ENCODE results near the gene AIDA.
"Not testable (repeated sequence)": the region's sequence is repeated elsewhere in the genome, so short reads cannot be mapped to it uniquely, and the experiment has no call there.

The AIDA gene

GRCh38 chr1:222712253-222713090 is at the start of gene AIDA, which contains the start of gene BROX:
Gene AIDA (minus strand): TSS chr1:222712491. CDS start chr1:222712317, 174 bp downstream.
Gene BROX (plus strand): TSS chr1:222712564. CDS start chr1:222715700, 3,136 bp downstream.
- peak; percentile 97 for DNase-seq

DNA sequence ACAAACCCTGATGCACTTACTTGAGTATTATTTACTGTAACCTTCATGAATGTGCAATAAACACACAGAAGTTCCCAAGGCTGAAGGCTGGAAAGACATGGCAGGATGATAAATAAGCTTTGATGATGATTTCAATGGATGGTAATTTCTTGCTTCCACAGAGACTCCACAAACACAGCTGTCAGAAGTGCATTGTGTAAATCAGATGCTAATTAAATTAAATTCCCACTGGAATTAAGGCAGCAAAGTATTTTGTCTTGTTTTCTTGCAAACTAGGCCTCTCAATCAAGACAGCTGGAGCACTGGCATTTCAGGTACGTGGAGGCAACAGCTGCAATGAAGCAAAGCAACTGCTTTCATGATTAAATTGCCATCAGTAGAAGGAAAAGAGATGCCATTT is 48.8 kb upstream of the AIDA start:
- DNase-seq: no peak

- DNase-seq: no peak
Measured at GRCh38 chr1:222759451-222760035, 47.3 kb upstream of the AIDA start.

DNA sequence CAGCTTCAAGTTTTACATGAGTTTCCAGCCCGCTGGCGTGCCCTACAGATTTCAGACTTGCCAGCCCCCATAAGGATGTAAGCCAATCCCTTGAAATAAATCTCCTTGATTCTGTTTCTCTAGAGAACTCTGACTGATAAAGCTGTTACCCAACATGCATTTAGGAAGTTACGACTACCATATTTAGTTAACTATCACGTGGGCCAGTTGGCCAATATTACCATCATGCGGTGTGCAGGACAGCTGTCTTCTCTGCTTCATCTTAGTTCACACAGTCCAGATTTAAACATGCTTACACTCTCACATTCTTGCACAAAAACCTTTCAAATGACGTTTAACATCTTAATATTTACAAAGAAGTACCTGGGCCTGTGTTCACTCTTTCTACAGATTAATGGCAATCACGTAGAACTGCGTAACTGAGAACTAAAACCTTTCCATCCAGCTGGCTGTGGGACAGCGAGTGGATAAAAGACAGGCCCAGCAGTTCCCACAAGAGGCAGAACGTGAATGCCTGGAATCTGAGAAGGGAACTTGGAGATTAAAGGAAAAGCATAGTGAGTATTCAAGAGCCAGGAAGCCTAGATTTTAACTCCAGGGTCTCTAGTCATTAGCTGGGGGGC is 45.5 kb upstream of the AIDA start:
- DNase-seq: no peak

DNA sequence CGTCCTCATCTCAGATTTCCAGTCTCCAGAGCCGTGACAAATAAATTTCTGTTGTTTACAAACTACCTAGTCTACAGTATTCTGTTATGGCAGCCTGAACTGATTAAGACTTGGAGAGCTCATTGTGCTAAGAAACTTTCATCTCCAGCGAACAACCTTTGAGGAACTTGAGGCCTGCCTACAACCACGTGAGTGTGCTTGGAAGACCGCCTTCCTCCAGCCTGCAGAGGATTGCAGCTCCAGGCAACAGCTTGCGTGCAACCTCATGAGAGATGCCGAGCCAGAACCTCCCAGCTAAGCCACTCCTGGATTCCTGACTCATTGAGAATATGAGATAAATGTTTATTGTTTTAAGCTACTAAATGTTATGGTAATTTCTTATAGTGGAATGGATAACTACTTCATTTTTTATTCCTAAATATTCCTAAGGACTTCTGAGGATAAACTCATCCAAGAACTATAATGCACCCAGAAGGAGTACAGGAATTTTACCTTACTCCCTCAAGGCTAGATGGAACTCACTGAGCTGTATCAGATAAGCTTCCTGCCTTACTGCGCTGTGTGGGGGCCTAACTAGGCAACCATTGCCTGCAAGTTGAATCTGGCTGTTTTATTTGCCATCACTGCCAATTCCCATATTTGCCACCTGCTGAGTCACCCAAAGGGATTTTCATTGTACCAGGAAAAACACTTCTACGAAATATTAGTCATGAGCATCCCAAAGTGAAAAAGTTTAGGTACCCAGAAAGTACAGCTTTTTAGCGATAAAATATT is 42.3 kb upstream of the AIDA start:
- no peak for DNase-seq

GRCh38 chr1:222751255-222751654 is 39.0 kb upstream of the AIDA start:
- no peak for DNase-seq

DNA sequence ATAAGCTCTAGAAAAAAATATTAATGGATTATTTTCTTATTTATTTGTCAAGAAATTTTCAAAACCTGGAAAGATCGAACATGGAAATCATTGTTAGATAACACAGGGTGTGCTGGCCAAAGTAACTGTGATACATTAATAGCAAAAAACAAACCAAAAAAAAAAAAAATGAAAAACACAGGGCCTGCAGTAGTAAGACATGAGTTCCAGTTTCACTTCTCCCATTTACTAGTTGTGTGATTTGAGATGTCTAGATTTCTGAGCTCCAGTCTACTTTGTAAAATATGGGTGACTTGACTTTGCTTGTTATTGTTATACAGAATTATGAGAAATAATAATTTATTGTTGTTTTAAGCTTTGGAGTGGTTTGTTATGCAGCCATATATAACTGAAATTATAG is 38.4 kb upstream of the AIDA start:
- no peak for DNase-seq

DNA sequence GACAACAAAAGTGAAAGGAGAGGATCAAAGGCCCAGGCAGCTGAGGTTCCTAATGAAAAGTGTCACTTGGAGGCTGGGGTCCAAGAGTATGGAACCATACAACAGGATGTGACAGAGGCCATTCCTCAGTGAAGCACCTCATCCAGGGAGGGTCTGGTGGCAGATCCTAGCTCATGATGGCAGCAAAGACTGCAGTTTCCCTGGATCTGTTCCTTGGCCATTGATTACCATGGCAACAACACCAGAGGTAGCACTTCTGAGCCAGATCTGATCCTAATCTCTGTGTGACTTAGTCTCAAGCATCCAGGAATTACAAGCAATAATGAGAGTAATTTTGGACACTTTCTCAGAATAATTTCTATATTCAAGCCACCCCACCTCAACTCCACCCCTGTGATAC is 37.6 kb upstream of the AIDA start:
- DNase-seq: no peak

DNA sequence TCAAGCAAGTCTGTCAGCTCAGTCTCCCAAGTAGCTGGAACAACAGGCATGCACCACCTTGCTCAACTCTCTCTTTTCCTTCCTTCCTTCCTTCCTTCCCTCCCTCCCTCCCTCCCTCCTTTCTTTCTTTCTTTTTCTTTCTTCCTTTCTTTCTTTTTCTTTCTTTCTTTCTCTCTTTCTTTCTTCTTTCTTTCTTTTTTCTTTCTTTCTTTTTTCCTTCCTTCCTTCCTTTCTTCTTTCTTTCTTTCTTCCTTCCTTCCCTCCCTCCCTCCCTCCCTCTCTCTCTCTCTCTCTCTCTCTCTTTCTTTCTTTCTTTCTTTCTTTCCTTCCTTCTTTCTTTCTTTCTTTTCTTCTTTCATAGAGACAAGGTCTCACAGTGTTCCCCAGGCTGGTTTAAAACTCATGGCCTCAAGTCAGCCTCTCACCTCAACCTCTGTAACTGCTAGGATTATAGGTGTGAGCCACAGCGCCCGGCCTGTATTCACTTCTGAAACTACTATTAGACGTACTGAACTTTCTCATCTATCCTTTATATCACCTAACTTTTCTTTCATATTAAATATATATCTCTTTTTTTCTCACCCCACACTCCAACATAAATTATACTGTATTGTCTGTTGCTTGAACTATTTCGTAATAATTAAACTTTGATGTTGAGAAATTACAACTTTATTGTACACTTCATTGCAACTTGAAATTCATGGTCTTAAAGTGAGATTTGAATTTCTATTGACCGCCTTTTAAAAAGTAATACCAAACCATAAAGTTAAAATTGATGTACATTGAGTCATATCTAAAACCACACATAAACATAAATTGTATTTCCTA is 29.6 kb upstream of the AIDA start:
- not testable (repeated sequence) for DNase-seq

DNA sequence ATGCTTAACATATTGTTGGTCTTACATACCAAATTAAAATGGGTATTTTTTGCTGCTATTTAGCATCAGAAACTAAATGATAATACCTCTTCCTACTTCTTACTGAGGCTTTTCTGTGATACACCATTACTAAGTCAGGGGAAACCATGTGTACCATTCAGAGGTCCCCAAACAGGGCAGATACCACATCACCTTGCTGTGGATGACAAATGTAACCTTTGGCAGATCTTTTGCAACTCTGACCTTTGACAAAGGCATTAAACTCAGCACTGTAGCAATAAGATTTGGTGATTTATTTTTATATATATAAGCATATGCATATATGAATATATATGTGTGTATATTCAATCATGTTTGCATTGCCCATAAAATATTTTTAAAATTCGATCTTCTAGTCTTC is 27.6 kb upstream of the AIDA start:
- DNase-seq: no peak

- DNase-seq: no peak
Measured at GRCh38 chr1:222739465-222739864, 27.2 kb upstream of the AIDA start.

- no peak for DNase-seq
Measured at GRCh38 chr1:222736972-222737371, 24.7 kb upstream of the AIDA start, which contains the start of gene FAM177B. Gene FAM177B (plus strand): TSS chr1:222737202. CDS start chr1:222746546, 9,344 bp downstream.

- DNase-seq: no peak
Measured at GRCh38 chr1:222736470-222736869, 24.2 kb upstream of the AIDA start.

DNA sequence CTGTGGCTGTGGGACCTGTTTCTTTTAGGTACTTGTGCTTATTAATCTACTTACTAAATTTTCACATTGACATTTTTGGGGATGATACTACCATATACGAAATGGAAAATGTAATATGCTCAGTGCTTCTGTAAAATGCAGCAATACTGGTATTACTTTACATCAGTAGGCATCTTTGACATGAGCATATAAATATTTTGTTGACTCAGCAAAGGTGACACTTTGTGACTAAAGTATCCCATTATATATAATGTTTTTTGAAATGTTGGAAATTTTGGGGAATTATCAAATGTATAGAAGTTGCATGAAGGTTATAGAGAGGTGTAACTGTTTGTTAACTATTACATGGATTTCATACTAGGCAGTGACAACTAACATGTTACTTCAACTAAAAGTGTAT is 22.4 kb upstream of the AIDA start:
- no peak for DNase-seq

DNA sequence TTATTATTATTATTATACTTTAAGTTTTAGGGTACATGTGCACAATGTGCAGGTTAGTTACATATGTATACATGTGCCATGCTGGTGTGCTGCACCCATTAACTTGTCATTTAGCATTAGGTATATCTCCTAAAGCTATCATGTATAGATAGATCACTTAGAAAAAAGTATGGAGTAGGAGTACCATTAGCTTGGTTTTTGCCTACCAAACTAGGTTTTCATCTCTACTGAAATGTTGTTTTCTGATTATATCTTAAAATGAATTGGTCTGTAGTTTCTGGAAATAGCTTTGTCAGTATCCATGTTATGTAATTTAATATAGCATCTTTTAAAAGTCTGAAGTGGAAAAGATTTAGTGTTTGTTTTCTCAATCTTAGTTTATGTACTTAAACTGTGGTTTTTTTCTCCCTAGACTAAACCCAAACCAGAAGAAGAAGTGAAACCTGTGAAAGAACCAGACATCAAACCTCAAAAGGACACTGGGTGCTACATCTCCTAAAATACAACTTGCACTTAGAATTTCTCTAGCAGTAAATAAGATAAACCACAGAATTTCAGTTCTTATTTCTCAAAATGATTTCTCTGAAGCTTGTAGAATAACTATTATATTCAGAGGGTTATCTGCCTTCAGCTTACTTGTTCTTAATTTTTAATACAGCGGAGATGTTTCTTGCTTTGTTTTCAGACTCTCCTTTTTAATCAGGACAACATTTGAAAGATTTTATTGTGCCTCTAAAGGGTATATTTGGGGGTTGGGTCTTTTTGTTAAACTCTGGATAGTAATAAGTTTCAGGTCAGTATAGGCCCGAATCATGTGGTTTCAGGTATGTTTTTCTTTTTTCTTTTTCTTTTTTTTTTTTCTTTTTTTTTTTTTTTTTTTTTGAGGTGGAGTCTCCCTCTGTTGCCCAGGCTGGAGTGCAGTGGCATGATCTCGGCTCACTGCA is 20.2 kb upstream of the AIDA start:
- DNase-seq: no peak

DNA sequence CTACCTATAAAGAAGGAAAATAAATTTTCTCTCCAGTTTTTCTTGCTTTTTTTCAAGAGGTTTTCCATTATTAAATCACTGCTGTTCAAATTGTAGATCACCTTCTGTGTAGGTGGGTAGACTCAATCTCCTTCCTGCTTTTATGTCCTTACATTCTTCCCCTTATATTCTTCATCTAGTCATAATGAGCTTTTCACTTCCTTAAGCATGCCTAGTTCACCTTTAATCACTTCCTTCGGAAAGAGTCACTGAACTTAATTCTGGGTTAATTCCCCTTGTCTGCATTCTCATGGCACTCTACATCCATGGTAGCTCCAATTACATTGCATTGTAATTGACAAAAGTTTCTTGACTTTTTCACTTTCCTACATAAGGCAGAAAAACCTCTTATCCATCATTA is 18.6 kb upstream of the AIDA start:
- DNase-seq: no peak

GRCh38 chr1:222728746-222729145 is 16.5 kb upstream of the AIDA start:
- no peak for DNase-seq

DNA sequence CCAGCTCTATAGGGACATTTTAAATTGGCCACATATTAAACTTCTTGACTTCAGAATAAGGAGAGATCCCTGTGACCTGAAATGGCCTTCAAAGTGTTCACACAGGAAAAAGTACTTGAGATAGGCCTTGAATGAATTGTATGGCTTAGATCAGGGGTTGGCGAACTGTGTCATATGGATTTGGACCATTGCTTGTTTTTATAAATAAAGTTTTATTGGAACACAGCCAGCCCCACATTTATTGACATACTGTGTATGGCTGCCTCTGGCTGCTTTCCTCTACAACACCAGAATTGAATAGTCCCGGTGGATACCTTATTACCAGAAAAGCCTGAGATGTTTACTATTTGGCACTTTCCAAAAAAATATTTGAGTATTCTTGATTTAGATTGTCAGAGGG is 4.1 kb upstream of the AIDA start:
- no peak for DNase-seq

GRCh38 chr1:222713091-222713961 is 1.0 kb upstream of the AIDA start:
- DNase-seq: peak; percentile 92
